GM19372 (cell line): ENCODE measurements around the gene PLD3.
"Not testable (repeated sequence)": the region's sequence is repeated elsewhere in the genome, so short reads cannot be mapped to it uniquely, and the experiment has no call there.

Experiments
- ATAC-seq: cut with Tn5 transposase; IDR thresholded peaks from one replicate; pipeline ENCODE4 v1.9.1; 2021; ENCODE audit warnings: mild to moderate bottlenecking, low read depth, moderate library complexity; ENCODE audit not compliant: unreplicated experiment

The PLD3 gene

DNA sequence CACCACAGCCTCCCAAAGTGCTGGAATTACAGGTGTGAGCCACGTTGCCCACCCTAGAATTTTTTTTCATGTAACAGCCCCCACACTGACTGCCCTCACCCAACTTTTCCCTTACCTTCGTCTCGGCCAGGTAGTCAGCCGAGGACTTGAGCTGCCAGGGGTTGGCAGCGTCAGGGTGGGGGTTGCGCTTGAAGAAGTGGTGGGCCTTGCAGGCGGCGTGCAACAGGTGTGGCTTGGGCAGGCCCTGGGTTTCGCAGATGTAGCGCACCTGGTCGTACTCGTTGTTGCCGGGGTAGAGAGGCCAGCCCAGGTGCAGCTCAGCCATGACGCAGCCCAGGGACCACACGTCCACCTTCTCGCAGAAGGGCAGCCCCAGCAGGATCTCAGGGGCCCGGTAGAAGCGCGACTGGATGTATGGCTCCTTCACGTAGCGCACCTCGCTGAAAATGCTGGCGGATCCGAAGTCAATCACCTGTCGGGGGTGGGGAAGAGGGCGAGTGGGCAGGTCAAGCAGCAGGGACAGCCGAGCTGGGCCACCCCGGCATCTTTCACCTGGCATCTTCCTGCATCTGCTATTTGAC lies 35.3 kb downstream of the PLD3 start:
- no peak for ATAC-seq

- no peak for ATAC-seq
Measured at GRCh38 chr19:40387155-40387554, 38.7 kb downstream of the PLD3 start.

DNA sequence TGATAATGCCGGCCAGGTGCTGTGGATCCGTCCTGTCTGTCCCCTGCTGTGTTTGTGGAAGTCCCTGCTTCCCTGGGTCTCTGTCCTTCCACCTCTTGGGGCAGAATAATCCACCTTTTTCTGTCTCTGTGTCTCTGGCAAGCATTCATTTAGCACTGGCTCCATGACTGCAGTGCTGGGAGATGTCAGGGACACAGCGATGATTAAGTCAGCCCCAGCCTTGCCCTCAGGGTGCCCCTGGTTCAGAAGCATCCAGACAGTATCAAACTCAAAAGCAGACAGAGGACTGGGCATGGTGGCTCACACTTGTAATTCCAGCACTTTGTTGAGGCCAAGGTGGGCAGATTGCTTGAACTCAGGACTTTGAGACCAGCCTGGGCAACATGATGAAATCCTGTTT lies 40.0 kb downstream of the PLD3 start:
- no peak for ATAC-seq

GRCh38 chr19:40389404-40390083 lies 41.0 kb downstream of the PLD3 start:
- no peak for ATAC-seq

DNA sequence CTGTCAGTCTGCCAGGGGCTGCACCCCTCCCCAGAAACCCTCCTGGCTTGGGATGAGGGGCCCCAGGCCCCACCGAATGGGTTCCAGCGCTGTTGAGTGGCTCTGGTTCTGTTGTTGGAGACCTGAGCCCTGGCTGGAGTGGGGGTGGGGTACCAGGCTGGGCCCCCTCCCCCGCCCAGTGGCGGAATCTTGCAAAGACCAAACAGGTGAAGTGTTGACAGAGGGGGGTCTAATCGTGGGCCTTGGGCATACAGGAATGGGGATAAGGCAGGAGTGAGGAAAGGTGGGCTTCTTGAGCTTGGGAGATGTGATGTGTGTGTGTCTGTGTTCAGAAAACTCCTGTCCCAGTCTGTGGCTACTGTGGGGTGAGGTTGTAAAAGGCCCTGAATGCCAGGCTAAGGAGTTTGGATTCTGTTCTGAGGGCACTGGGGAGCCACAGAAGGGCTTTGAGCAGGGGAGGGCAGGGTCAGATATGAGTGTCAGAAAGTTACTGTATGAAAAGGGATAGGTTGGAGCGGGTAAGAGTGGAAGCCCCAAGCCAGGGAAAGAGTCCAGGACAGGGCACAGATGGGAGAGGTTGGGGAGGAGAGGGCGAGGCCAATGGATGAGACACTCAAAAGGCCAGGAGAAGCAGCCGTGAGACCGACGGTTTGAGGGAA lies 41.7 kb downstream of the PLD3 start, which contains the start of gene HIPK4:
Gene HIPK4, minus strand, starts transcription at position 98 of the 659 bp plus-strand sequence. CDS start 279 bp downstream, outside the sequence.
- no peak for ATAC-seq

DNA sequence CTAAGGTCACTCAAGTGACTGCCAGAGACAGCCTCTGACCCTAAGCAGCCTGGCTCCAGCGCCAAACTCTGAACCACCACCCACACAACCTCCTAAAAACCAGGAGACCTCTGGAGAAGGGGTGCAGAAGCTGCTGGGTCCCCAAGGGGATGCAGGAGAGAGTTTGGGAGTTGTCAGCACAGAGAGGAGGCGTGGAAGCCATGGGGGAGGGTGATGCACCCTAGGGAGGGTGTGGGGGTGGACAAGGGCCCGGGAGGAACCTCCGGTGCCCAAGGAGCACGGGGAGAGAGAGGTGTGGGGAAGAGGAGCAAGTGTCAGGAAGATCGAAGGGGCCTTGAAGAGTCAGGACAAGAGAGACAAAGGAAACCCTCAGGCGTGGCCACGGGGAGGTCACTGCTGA lies 43.6 kb downstream of the PLD3 start:
- no peak for ATAC-seq

DNA sequence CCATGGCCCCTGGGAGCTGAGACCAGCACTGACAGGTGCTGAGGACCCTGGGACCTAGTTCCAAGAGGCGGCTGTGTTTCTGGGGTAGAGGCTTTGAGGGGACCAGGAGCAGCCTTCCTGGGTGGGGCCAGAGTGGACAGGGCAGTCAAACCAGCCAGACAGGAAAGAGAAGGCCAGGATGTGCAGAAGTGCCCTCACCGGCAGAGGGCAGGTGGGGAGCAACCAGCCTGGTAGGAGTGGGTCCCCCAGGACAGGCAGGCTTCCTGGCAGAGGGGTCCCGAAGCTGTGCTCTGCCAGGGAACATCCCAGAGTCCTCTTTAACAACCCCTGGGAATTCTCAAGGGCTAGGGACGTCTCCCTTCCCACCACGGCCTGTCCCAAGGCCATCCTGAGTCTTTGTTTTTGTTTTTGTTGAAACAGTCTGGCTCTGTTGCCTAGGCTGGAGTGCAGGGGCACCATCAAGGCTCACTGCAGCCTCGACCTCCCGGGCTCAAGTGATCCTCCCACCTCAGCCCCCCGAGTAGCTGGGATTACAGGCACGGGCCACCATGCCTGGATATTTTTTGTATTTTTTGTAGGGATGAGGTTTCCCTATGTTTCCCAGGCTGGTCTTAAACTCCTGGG lies 44.5 kb downstream of the PLD3 start:
- ATAC-seq: no peak

GRCh38 chr19:40393894-40394815 lies 45.7 kb downstream of the PLD3 start:
- ATAC-seq: no peak

- no peak for ATAC-seq
Measured at GRCh38 chr19:40394816-40395210, 46.3 kb downstream of the PLD3 start.

DNA sequence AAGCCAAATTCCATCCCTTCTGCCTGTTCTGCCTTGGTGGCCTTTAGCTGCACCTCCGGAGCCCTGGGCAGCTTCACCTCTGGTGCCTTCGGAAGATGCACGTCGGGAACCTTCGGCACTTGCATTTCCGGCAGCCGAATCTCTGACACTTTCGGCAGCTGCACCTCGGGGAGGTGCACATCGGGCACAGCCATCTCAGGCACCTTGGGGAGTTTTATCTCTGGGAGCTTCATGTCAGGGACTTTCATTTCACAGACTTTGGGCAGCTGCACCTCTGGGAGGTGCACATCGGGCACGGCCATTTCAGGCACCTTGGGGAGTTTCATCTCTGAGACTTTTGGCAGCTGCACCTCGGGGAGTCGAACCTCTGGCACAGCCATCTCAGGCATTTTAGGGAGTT lies 47.5 kb downstream of the PLD3 start:
- no peak for ATAC-seq

GRCh38 chr19:40396886-40397567 lies 48.5 kb downstream of the PLD3 start:
- ATAC-seq: no peak

DNA sequence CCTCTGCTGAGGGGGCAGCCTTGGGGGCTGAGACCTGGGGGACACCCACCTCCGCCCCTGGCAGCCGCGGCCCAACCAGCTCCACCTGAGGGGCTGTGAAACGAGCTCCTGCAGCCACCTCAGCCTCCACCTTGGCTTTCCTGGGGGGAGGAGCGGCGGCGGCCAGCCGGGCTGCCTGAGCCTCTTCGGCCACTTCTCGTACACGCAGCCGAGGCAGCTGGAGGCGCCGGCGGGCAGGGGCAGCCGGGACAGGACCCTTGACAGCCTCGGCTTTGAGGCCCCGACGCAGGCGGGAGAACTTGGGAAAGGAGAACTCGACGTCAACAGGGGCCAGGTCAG lies 49.0 kb downstream of the PLD3 start:
- no peak for ATAC-seq

- ATAC-seq: no peak
Measured at GRCh38 chr19:40398417-40399131, 50.1 kb downstream of the PLD3 start.

GRCh38 chr19:40400559-40400958 lies 52.1 kb downstream of the PLD3 start:
- ATAC-seq: no peak

GRCh38 chr19:40403262-40403984 lies 54.9 kb downstream of the PLD3 start:
- peak; percentile 64 for ATAC-seq

DNA sequence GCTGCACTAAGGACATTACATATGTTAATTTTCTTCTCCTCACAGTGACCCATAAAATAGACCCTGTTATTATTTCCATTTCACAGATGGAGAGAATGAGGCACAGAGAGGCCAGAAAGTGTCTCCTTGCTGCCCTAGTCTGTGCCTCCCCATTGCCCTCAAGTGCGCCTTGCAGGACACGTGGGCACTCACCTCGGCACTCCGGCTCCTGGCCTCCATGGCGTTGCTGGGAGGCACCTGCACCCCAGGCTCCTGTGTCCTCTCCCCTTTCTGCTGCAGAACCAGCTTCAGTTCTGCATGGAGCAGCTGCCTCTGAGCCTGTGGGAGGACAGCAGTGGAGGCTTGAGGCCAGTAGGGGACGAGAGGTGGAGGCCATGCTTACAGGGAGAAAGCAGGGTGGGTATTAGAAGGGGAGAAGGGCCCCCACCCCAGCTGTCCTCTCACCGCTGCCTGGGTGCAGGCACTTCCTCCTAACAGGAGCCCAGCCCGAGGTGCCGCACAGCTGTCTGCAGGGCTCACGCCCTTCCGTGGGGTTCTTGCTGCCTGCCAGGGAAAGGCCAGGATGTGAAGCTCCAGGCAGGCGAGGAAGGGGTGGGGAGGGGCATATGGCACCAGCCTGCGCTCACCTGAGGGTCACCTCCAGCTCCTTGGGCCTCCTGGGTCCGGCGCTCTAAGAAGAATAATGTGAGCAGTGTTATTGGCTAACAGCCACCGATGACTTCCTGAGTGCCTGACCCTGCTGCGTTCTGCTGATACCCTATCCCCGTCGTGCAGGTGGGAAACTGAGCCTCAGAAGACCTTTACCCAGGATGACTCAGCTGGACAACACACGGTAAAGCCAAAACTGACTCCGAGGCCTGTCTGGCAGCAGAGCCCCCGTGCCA lies 59.5 kb downstream of the PLD3 start:
- ATAC-seq: no peak

GRCh38 chr19:40408598-40408925 lies 60.1 kb downstream of the PLD3 start:
- not testable (repeated sequence) for ATAC-seq

- no peak for ATAC-seq
Measured at GRCh38 chr19:40410030-40410389, 61.5 kb downstream of the PLD3 start.
